OCI-LY7 (cell line): ENCODE measurements around the gene SPEN. TPM values are rescaled to one million over a fixed set of nuclear protein-coding genes. Genes with fewer than 3 reads are reported as not detected.
A peak's percentile ranks its signal among the peaks of the same experiment; 100 is the strongest.

Experiments used
- BruUV-seq: library from RNA; stranded (reverse); fragments of 400-500 nt; replicated peaks from 2 replicates; lab custom pipeline; 2021; lab: Mats Ljungman, UMichigan
- CTCF ChIA-PET: fragments of 300-600 bp; sonication (Branson Sonifier 250); formaldehyde crosslinking; loops from one replicate; lab custom pipeline; 2022; ENCODE audit warnings: antibody characterized with exemption; ENCODE audit not compliant: unreplicated experiment; lab: Charles Lee
- POLR2A ChIA-PET: fragments of 300-600 bp; sonication (Branson Sonifier 250); formaldehyde crosslinking; loops from one replicate; lab custom pipeline; 2022; ENCODE audit warnings: antibody characterized with exemption; lab: Charles Lee
- DNase-seq: peaks from one replicate; pipeline ENCODE4 v3.0.0-alpha.2; 2015; ENCODE audit warnings: low spot score
- H2AFZ ChIP-seq: fragments of 200-600 bp; sonication (generic), shearing (Covaris generic); 2 replicates; pipeline ENCODE4 v1.6.1; 2014; ENCODE audit warnings: mild to moderate bottlenecking, antibody characterized with exemption, low read length, moderate library complexity
- H3K27ac ChIP-seq: fragments of 200-600 bp; sonication (generic); 2 replicates; pipeline ENCODE4 v1.5.1; 2014; ENCODE audit warnings: mixed run types, low read depth, mild to moderate bottlenecking, moderate library complexity, low read length, inconsistent platforms; ENCODE audit not compliant: poor library complexity, severe bottlenecking
- H3K36me3 ChIP-seq: fragments of 200-600 bp; sonication (generic); 2 replicates; pipeline ENCODE4 v1.6.1; 2014; ENCODE audit warnings: mild to moderate bottlenecking, antibody characterized with exemption, low read length, moderate library complexity, mixed read lengths; ENCODE audit not compliant: insufficient read depth
- H3K4me1 ChIP-seq: fragments of 200-600 bp; sonication (generic); 2 replicates; pipeline ENCODE4 v1.5.1; 2014; ENCODE audit warnings: mild to moderate bottlenecking, low read length; ENCODE audit not compliant: insufficient read depth, poor library complexity, severe bottlenecking
- H3K4me2 ChIP-seq: fragments of 200-600 bp; sonication (generic); 2 replicates; pipeline ENCODE4 v1.6.1; 2014; ENCODE audit warnings: mild to moderate bottlenecking, low read length
- H3K4me3 ChIP-seq: fragments of 200-600 bp; sonication (generic); 2 replicates; pipeline ENCODE4 v1.5.1; 2014; ENCODE audit warnings: mild to moderate bottlenecking, low read depth, low read length; ENCODE audit not compliant: poor library complexity, severe bottlenecking
- H3K79me2 ChIP-seq: fragments of 200-600 bp; sonication (generic); 2 replicates; pipeline ENCODE4 v1.6.1; 2016; ENCODE audit warnings: low read depth, mild to moderate bottlenecking, low read length, moderate library complexity, mixed read lengths; ENCODE audit not compliant: insufficient read depth
- H3K9me2 ChIP-seq: fragments of 200-600 bp; sonication (generic); 2 replicates; pipeline ENCODE4 v1.6.1; 2016; ENCODE audit warnings: mild to moderate bottlenecking, low read length, mixed read lengths; ENCODE audit not compliant: insufficient read depth
- H3K9me3 ChIP-seq: fragments of 200-600 bp; sonication (generic); 2 replicates; pipeline ENCODE4 v1.6.1; 2014; ENCODE audit warnings: mild to moderate bottlenecking, mixed run types, low read length, mixed read lengths
- H4K20me1 ChIP-seq: fragments of 200-600 bp; sonication (generic); 2 replicates; pipeline ENCODE4 v1.6.1; 2014; ENCODE audit warnings: mild to moderate bottlenecking, antibody characterized with exemption, low read length, moderate library complexity, mixed read lengths; ENCODE audit not compliant: insufficient read depth
- CTCF ChIP-seq: fragments of 200-600 bp; sonication (generic); conservative IDR thresholded peaks from 2 replicates; pipeline ENCODE4 v1.5.1; 2014; ENCODE audit warnings: mild to moderate bottlenecking, antibody characterized with exemption, low read length, moderate library complexity, mixed read lengths
- EZH2phosphoT487 ChIP-seq: fragments of 200-600 bp; sonication (generic); IDR thresholded peaks from 2 replicates; pipeline ENCODE4 v1.6.1; 2018; ENCODE audit warnings: low read depth, borderline replicate concordance, mild to moderate bottlenecking, mixed run types, antibody characterized with exemption, low read length, moderate library complexity, mixed read lengths
- intact Hi-C: fragments of 100-400 bp; cut with micrococcal nuclease; formaldehyde crosslinking; loops from one replicate; pipeline ENCODE4 v1.10.0; 2022; ENCODE audit not compliant: unreplicated experiment
- total RNA-seq, 2 experiments: library from RNA; depleted of rRNA in 1 of 2; stranded (reverse); fragments of >200 nt in 1 of 2; shearing (Covaris generic) in 1 of 2; gene quantifications; 2 replicates each; pipeline ENCODE4 v1.2.3, GENCODE V29; 2014 to 2022

The SPEN gene
- total RNA-seq, 2 experiments from 2014 or later = 40.7 to 87.1 TPM

GRCh38 chr1:15966081-15966955, 118.8 kb downstream of the SPEN start:
- Histone ChIP-seq H3K4me1 (peaks cover 37% of the 10 kb centered on the region), H3K4me2 (peak overlapping the region; percentile 56), H3K27ac (no peak overlapping the region), H2AFZ (no peak overlapping the region), H3K36me3 (peaks cover 68% of the 10 kb centered on the region), H3K79me2 (peaks cover 27% of the 10 kb centered on the region; the same call in 1 of the 2 replicates), H3K9me2 (no peaks in the 10 kb centered on the region), H3K9me3 (no peaks in the 10 kb centered on the region), H4K20me1 (peaks cover 15% of the 10 kb centered on the region; the same call in 1 of the 2 replicates), H3K4me3 (peak overlapping the region; percentile 10)
- no TSS peak for BruUV-seq
- peak; percentile 44 for DNase-seq
- ChIA-PET CTCF (no interaction called here), POLR2A (interaction anchor here (0.7 to 1.2 kb wide), 2 partner anchors 10 to 15 kb away, joined by 3 to 4 read pairs; no protein-coding TSS in a partner anchor)
- intact Hi-C loops = no loop called here
- TF ChIP-seq EZH2phosphoT487 (no peak), CTCF (no peak)

GRCh38 chr1:15966956-15967344, 119.4 kb downstream of the SPEN start:
- Histone ChIP-seq H2AFZ (no peak overlapping the region), H3K4me3 (no peak overlapping the region), H4K20me1 (peaks cover 15% of the 10 kb centered on the region; the same call in 1 of the 2 replicates), H3K4me1 (peaks cover 37% of the 10 kb centered on the region), H3K36me3 (peaks cover 73% of the 10 kb centered on the region), H3K9me2 (no peaks in the 10 kb centered on the region), H3K4me2 (no peak overlapping the region), H3K27ac (no peak overlapping the region), H3K9me3 (no peaks in the 10 kb centered on the region), H3K79me2 (peaks cover 32% of the 10 kb centered on the region; the same call in 1 of the 2 replicates)
- ChIA-PET POLR2A (no interaction called here), CTCF (interaction anchor here (0.6 kb wide), 1 partner anchor 234 kb away, joined by 3 read pairs; no protein-coding TSS in a partner anchor)
- intact Hi-C loops = no loop called here
- no TSS peak for BruUV-seq
- DNase-seq = no peak
- TF ChIP-seq EZH2phosphoT487 = no peak
- TF ChIP-seq CTCF = no peak
